Measurements from ENCODE around the gene ATP4B. TPM values are rescaled to one million over a fixed set of nuclear protein-coding genes. Genes with fewer than 3 reads are reported as not detected.
A peak's percentile ranks its signal among the peaks of the same experiment; 100 is the strongest.

Gene ATP4B
- total and polyA plus RNA-seq, 8 donors: not detected

DNA sequence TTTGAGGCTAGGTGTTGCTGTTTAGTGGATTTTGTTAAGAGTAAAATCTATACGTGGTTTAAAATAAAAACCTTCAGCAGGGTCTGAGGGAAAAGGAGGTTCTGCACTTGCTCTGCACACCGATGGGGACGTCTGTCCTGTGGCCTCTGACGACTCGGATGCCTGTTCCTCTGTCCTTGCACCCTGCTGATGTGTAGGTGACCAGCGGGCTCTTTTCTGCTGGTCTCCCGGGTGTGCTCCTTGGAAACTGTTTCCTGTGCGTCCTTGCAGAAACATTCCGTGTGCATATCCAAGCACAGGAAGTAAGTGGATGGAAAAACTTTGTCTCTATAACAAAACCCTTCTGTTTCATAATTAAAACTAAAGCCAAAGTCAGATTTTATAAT lies 3.8 kb downstream of the ATP4B start:
- no peaks in the 10 kb centered on the region for H3K36me3 ChIP-seq
- ATAC-seq (no peak), DNase-seq (peak in 3 of 6 donors; percentile 2 to 27 (median 5)), FAIRE-seq (no peak)
- WGBS, 2 donors: 74 to 79% methylated on average over 9 of the region's 9 CpGs
- H3K27ac ChIP-seq: no peak overlapping the region
- no peak for TF ChIP-seq CTCF (IDR thresholded peaks at IDR 0.05)
- no peak overlapping the region for H3K4me3 ChIP-seq
- no peaks in the 10 kb centered on the region for H3K9me3 ChIP-seq
- H3K4me1 ChIP-seq: no peaks in the 10 kb centered on the region
- H3K27me3 ChIP-seq: no peaks in the 10 kb centered on the region
- intact Hi-C loops (cut with DNase I): no loop called here

DNA sequence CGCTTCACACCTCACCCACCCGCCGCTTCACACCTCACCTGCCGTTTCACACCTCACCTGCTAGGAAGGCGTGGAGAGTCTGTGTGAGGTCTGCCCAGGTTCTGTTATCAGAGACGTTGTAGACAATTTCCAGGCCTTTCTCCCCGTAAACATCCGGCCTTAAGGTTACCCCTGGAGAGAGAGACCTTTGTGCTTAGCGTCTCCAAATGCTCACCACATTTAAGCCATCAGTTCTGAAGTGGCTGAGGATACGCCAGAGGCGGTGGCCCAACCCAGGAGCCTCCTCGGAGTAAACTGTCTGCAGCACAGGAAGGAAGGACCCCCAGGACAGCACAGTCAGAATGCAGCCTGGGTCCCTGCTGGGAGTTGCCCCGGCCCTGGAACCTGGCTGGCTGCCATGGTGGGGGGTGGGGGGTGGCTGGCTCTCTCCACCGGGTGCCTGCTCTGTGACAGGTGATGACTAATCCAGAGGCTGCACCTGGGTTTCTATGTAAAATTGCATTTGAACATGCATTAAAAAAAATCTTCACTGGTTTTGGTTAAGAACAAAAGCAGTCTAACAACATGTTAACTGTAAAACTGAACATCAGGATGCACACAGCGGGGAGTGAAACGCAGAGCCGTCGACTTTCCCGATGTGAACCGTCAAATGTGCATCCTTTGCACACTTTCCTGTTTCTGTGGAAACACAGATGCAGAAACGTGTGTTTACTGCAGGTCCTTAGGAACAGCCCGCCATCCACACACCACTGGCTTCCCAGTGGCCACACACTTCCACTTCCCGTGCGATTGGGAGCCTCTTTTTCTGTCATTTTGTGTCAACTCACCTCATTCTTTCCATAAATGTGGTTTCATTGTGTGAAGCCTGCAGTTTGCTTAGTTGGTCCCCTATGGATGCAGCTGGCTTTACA lies 4.5 kb downstream of the ATP4B start:
- no peak for TF ChIP-seq CTCF (IDR thresholded peaks at IDR 0.05)
- intact Hi-C loops (cut with DNase I): no loop called here
- peak in 3 of 6 donors; percentile 7 to 55 (median 21) for DNase-seq
- H3K36me3 ChIP-seq: no peaks in the 10 kb centered on the region
- FAIRE-seq: no peak
- no peak for ATAC-seq
- no peak overlapping the region for H3K27ac ChIP-seq
- H3K9me3 ChIP-seq: no peaks in the 10 kb centered on the region
- no peaks in the 10 kb centered on the region for H3K27me3 ChIP-seq
- WGBS, 2 donors: 72 to 75% methylated on average over 24 of the region's 24 CpGs
- no peak overlapping the region for H3K4me3 ChIP-seq
- H3K4me1 ChIP-seq: no peaks in the 10 kb centered on the region

- 90 to 94% methylated on average over 23 to 24 of the region's 24 CpGs for WGBS, 2 donors
- Histone ChIP-seq H3K4me1 (peaks cover 0 to 4% (median 0%) of the 10 kb centered on the region in 3 donors), H3K27me3 (no peaks in the 10 kb centered on the region), H3K4me3 (no peak overlapping the region), H3K9me3 (no peaks in the 10 kb centered on the region), H3K27ac (no peak overlapping the region), H3K36me3 (no peaks in the 10 kb centered on the region)
- DNase-seq (peak in 3 of 6 donors; percentile 5 to 41 (median 6)), ATAC-seq (no peak), FAIRE-seq (no peak)
- intact Hi-C loops (cut with DNase I): no loop called here
- no peak for TF ChIP-seq CTCF (IDR thresholded peaks at IDR 0.05)
These were observed 5.4 kb downstream of the ATP4B start for GRCh38 chr13:113652404-113653263.

DNA sequence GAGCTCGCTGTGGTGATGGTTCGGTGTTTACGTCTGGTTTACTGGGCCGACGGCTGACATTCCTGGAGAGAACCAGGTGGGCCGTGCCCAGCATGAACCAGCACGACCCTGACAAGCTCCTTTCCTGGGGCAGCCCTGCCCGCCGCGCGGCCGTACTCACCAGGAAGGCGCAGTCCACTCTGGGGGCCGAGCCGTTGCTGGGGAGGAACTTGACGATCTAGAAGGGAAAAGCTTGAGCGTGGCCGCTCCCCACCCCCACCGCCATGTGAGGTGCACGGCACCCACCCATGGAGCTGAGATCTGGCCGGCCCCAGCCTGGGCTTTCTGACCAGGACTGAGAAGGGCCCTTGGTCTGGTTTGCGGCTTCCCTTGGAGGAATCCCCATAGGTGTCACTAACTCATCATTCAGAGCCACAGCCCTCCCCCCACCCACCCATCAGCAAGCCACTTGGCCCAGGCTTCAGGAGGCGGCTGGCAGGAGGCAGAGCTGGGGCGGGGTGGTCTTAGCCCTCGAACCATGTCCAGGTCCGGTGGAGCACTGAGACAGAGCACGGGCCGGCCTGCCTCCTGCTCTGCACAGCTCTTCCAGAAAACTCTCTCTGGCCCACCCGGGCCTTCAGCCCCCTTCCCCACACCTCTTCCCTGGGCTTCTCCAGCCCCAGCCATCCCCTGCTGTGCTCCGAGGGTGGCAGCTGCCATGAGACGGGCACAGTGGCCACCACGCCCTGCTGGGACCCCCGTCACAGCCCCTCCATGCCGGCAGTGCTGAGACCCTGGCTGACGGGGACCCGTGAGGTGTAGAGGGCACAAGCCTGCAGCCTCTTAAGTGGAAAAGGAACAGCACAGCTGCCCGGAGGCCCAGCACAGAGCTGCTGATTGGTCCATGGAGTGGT lies 6.2 kb downstream of the ATP4B start:
- intact Hi-C loops (cut with DNase I): no loop called here
- 92 to 94% methylated on average over 37 of the region's 37 CpGs for WGBS, 2 donors
- H3K4me1 ChIP-seq: peaks cover 0 to 6% (median 4%) of the 10 kb centered on the region in 3 donors
- H3K27me3 ChIP-seq: no peaks in the 10 kb centered on the region
- no peak for TF ChIP-seq CTCF (IDR thresholded peaks at IDR 0.05)
- H3K36me3 ChIP-seq: no peaks in the 10 kb centered on the region
- no peaks in the 10 kb centered on the region for H3K9me3 ChIP-seq
- H3K4me3 ChIP-seq: no peak overlapping the region
- no peak for ATAC-seq
- no peak for FAIRE-seq
- H3K27ac ChIP-seq: no peak overlapping the region
- peak in 3 of 6 donors; percentile 8 to 54 (median 22) for DNase-seq

Measured in pancreas (tissue), 10 donors.